Fibroblast of mammary gland (primary cell): ENCODE results near the gene TMBIM1.

ENCODE experiments used
- DNase-seq: peaks from one replicate; pipeline ENCODE4 v3.0.0-alpha.2; 2010; ENCODE audit warnings: low read depth
- H3K4me3 ChIP-seq: 2 replicates; pipeline ENCODE4 v1.5.1; 2011; ENCODE audit warnings: low read depth, mild to moderate bottlenecking, low read length, moderate library complexity; ENCODE audit not compliant: control insufficient read depth
- CTCF ChIP-seq: conservative IDR thresholded peaks from 2 replicates; pipeline ENCODE4 v1.5.1; 2011; ENCODE audit warnings: low read depth, low read length, inconsistent platforms; ENCODE audit not compliant: control insufficient read depth, insufficient read depth

The TMBIM1 gene

DNA sequence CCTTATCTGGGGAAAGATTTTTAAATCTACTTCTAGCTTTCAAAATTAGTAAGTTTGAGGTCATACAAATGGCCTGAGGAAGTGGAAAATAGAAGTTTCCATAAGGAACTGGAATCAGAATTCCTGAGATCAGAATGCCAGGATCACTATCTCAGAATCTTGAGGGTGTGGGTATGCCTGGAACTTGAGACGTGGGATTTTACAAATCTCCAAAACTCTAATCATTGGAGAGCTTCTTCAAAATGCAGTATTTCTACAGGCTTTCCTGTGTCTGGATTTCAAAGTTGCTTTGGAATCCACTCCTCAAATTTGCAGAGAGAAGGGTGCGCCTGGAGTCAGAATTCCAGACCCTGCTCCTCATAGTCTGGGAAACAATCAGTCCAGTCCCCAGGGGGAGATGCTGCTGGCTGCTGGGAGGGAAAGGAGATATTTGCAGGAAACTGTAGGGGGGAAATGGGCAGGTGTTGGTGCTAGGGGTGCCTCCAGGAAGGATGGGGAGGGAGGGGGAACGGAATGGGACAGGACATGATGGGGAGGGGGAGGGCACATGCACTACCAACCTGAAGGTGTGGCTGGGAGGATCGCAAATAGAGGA is 33.4 kb upstream of the TMBIM1 start:
- no peak for DNase-seq
- no peak overlapping the region for H3K4me3 ChIP-seq
- TF ChIP-seq CTCF: no peak

- peak overlapping the region; percentile 50 for H3K4me3 ChIP-seq
- DNase-seq: peak; percentile 30
- no peak for TF ChIP-seq CTCF
Measured at GRCh38 chr2:218323526-218324472, 31.5 kb upstream of the TMBIM1 start.

GRCh38 chr2:218322768-218323525 is 30.6 kb upstream of the TMBIM1 start:
- TF ChIP-seq CTCF: no peak
- peak; percentile 64 for DNase-seq
- peak overlapping the region; percentile 50 for H3K4me3 ChIP-seq

GRCh38 chr2:218320704-218321336 is 28.5 kb upstream of the TMBIM1 start:
- H3K4me3 ChIP-seq: no peak overlapping the region
- DNase-seq: no peak
- no peak for TF ChIP-seq CTCF

DNA sequence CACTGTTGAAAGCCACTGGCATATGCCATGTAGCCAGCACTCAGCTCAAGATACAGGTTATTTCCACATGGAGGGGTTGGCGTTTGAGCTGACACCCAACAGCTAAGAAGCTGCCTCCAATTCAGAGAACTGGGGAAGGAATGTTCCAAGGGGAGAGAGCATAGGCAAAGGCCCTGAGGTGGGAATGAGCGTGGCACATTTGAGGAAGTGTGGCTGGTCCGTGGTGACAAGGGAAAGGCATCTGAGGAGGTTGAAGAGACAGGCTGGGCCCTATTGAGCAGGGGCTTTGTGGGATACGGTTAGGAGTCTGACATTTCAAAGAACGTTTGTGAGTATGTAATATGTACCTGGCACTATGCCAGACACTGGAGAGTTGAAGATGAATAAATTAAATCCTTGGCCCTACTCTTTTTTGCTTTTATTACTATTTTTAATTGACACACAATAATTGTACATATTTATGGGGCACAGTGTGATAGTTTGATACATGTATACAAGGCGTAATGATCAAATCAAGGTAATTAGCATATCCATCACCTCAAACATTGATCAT is 27.6 kb upstream of the TMBIM1 start:
- no peak overlapping the region for H3K4me3 ChIP-seq
- DNase-seq: no peak
- TF ChIP-seq CTCF: no peak

DNA sequence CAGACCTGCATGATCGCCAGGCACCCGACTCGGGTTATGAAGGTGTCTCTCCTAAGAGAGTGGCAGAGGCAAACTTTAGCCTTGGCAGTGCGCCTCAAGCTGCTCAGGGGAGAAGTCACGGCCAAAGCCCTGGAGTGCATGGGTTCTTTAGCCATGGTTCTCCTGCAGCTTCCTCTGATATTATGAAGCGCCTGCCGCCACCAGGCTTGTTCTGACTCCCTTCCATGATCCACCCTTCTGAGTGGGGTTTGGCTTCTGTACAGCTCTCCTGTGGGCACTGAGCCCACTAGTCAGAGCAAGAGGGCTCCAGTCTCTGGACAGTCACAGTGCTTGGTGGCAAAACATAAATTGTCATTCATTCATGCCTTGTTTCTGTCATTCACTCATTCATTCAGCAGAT is 25.9 kb upstream of the TMBIM1 start:
- no peak for DNase-seq

More for the DNA sequence above, 25.9 kb upstream of the TMBIM1 start:
- no peak overlapping the region for H3K4me3 ChIP-seq
- no peak for TF ChIP-seq CTCF
